ENCODE data around the gene PIH1D1.

The PIH1D1 gene

DNA sequence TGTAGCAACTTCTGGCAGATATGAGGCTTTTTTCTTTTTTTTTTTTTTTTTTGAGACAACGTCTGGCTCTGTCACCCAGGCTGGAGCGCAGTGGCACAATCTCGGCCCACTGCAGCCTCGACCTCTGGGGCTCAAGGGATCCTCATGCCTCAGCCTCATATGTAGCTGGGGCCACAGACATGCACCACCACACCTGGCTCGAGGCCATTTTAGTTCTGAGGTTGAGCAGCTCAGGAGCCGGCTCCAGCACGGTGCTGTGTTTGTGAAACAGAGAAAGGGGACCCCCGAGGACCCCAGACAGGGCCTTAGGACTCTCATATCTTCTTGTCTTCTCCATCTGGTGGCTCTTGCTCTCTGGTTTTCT is 19.0 kb upstream of the PIH1D1 start:
- no peak overlapping the region for H3K4me3 ChIP-seq (ENCODE audit: low read depth, low read length)
- no peak for DNase-seq (ENCODE audit: low read depth)

DNA sequence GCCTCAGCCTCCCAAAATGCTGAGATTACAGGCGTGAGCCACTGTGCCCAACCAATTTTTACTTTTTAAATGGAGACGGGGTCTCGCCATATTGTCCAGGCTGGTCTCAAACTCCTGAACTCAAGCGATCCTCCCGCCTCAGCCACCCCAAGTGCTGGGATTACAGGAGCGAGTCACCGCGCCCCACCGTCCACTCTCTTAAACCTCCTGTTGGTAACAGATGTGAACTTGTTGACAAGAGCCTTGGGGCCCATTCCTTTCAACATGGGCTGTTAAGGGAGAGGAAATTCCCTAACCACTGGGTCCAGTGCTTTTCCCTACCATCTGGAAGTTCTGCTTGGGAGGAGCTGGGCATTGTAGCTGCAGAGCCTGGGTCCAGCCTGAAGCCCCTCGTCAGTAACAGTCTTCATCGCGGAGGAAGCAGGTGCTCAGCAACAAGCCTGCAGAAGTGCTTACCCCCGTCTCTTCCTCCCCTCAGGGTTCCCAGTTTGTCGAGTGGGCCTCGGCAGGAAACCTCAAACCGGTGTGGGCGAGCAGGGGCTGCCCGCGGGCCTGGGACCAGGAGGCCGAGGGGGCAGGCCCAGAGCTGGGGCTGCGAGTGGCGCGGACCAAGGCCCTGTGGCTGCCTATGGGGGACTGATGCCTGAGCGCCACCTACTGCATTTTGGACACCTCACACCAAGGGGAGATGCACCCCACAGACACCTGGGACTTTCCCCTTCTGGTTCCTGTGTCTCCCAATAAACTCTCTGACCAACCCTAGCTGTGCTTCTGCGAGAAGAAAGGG is 18.4 kb upstream of the PIH1D1 start:
- H3K4me3 ChIP-seq (ENCODE audit: low read depth, low read length): no peak overlapping the region
- DNase-seq (ENCODE audit: low read depth): no peak
- TF ChIP-seq, protein P1, sequence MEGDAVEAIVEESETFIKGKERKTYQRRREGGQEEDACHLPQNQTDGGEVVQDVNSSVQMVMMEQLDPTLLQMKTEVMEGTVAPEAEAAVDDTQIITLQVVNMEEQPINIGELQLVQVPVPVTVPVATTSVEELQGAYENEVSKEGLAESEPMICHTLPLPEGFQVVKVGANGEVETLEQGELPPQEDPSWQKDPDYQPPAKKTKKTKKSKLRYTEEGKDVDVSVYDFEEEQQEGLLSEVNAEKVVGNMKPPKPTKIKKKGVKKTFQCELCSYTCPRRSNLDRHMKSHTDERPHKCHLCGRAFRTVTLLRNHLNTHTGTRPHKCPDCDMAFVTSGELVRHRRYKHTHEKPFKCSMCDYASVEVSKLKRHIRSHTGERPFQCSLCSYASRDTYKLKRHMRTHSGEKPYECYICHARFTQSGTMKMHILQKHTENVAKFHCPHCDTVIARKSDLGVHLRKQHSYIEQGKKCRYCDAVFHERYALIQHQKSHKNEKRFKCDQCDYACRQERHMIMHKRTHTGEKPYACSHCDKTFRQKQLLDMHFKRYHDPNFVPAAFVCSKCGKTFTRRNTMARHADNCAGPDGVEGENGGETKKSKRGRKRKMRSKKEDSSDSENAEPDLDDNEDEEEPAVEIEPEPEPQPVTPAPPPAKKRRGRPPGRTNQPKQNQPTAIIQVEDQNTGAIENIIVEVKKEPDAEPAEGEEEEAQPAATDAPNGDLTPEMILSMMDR (conservative IDR thresholded peaks at IDR 0.05; ENCODE audit: low read depth, low read length): peak; percentile 21

More for the DNA sequence above, 19.0 kb upstream of the PIH1D1 start:
- TF ChIP-seq, protein P1 (conservative IDR thresholded peaks at IDR 0.05; ENCODE audit: low read depth, low read length): no peak

DNA sequence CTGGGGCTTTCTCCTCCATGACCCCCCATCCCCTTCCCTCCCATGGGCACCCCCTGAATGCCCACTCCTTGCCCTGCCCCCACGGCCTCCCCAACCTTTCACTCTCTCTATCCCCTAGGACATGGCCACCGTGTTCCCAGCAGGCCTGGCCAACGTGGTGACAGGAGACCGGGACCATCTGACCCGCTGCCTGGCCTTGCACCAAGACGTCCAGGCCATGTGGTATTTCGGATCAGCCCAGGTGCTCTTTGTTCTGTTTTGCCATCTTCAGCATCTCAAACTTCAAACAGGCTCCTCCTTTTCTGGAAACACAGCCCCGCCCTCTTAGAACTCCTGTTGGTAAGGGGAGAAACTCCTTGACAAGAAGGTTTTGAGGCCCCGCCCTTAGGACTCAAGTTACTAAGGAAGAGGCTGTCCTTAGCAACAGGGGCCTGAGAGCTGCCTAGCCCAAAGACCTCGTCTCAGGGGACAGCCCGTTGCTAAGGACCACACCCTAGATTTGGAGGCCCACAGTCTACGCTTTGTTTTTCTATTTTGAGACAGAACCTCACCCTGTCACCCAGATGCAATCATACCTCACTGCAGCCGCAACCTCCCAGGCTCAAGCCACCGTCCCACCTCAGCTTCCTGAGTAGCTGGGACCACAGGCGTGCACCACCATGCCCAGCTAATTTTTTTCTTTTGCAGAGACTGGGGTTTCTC is 17.3 kb upstream of the PIH1D1 start:
- DNase-seq (ENCODE audit: low read depth): peak; percentile 66

DNA sequence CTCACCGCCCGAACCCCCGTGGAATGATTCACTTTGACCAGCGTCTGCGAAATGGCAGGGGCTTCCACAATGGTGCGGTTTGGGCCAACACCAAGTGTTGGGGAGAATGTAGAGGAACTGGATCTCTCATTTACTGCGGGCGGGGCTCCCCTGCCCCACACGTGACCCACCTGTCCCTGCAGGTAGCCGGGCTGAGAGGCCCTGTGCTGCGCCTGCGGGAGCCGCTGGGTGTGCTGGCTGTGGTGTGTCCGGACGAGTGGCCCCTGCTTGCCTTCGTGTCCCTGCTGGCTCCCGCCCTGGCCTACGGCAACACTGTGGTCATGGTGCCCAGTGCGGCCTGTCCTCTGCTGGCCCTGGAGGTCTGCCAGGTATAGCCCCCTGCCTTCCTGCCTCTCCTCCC is 16.6 kb upstream of the PIH1D1 start:
- TF ChIP-seq, protein P1 (conservative IDR thresholded peaks at IDR 0.05; ENCODE audit: low read depth, low read length): no peak
- H3K4me3 ChIP-seq (ENCODE audit: low read depth, low read length): no peak overlapping the region
- no peak for DNase-seq (ENCODE audit: low read depth)

More for the DNA sequence above, 17.3 kb upstream of the PIH1D1 start:
- TF ChIP-seq, protein P1 (conservative IDR thresholded peaks at IDR 0.05; ENCODE audit: low read depth, low read length): no peak
- H3K4me3 ChIP-seq (ENCODE audit: low read depth, low read length): no peak overlapping the region

DNA sequence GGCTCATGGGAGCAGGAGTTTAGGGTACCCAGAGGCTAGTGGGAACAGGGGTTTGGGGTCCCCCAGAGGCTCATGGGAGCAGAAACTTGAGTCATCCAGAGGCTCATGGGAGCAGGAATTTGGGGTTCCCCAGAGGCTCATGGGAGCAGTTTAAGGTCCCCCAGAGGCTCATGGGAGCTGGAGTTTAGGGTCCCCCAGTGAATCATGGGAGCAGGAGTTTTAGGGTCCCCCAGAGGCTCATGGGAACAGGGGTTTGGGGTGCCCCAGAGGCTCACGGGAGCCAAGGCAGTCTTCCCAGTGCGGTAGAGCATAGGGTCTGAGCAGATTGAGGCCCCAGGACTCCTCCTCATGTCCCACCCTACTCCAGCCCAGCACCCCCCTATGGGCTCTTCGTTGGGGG is 13.8 kb upstream of the PIH1D1 start:
- no peak overlapping the region for H3K4me3 ChIP-seq (ENCODE audit: low read depth, low read length)
- TF ChIP-seq, protein P1 (conservative IDR thresholded peaks at IDR 0.05; ENCODE audit: low read depth, low read length): no peak
- no peak for DNase-seq (ENCODE audit: low read depth)

DNA sequence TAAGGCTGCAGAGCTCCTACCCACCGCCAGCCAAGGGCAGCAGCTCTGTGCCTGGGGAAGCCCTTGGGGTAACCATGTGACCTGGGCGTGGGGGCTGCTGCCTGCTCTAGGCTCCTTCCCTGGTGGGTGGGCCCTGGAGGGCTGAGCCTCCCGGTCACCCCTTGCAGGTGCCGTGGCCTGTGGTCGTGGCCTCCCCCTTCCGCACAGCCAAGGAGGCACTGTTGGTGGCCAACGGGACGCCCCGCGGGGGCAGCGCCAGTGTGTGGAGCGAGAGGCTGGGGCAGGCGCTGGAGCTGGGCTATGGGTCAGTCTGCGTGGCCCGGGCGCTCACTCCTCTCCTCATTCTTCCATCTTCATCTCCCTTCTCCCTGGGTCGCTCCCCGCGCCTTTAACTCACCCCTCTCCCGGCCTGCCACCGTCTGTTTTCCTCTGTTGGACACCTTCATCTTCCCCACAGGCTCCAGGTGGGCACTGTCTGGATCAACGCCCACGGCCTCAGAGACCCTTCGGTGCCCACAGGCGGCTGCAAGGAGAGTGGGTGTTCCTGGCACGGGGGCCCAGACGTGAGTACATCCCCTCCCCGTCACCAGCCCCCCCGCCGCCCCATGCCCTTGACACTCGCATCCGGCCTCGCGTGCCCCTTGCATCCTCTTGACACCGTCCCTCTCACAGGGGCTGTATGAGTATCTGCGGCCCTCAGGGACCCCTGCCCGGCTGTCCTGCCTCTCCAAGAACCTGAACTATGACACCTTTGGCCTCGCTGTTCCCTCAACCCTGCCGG is 12.5 kb upstream of the PIH1D1 start:
- no peak overlapping the region for H3K4me3 ChIP-seq (ENCODE audit: low read depth, low read length)
- TF ChIP-seq, protein P1 (conservative IDR thresholded peaks at IDR 0.05; ENCODE audit: low read depth, low read length): no peak
- DNase-seq (ENCODE audit: low read depth): no peak
